Measurements from ENCODE around the gene PLXDC1.
A peak's percentile ranks its signal among the peaks of the same experiment; 100 is the strongest.

Gene PLXDC1

GRCh38 chr17:39098588-39098987 lies 52.8 kb downstream of the PLXDC1 start:
- Histone ChIP-seq H3K36me3 (ENCODE audit: control insufficient read depth, insufficient read depth, low read length) (no peaks in the 10 kb centered on the region), H3K9me3 (ENCODE audit: control insufficient read depth, low read length) (no peaks in the 10 kb centered on the region), H3K4me3 (ENCODE audit: low read length) (no peak overlapping the region), H3K4me1 (ENCODE audit: control insufficient read depth, insufficient read depth, low read length) (peaks cover 24% of the 10 kb centered on the region), H3K27me3 (ENCODE audit: control insufficient read depth, insufficient read depth, low read length) (peaks cover 10% of the 10 kb centered on the region), H3K9ac (ENCODE audit: low read length) (no peak overlapping the region)

GRCh38 chr17:39097537-39097936 lies 53.9 kb downstream of the PLXDC1 start:
- no peaks in the 10 kb centered on the region for H3K36me3 ChIP-seq (ENCODE audit: control insufficient read depth, insufficient read depth, low read length)
- H3K4me3 ChIP-seq (ENCODE audit: low read length) = no peak overlapping the region
- H3K9ac ChIP-seq (ENCODE audit: low read length) = no peak overlapping the region
- no peaks in the 10 kb centered on the region for H3K9me3 ChIP-seq (ENCODE audit: control insufficient read depth, low read length)
- H3K4me1 ChIP-seq (ENCODE audit: control insufficient read depth, insufficient read depth, low read length) = peaks cover 24% of the 10 kb centered on the region
- peaks cover 10% of the 10 kb centered on the region for H3K27me3 ChIP-seq (ENCODE audit: control insufficient read depth, insufficient read depth, low read length)

GRCh38 chr17:39097150-39097519 lies 54.3 kb downstream of the PLXDC1 start:
- H3K36me3 ChIP-seq (ENCODE audit: control insufficient read depth, insufficient read depth, low read length) = no peaks in the 10 kb centered on the region
- H3K9ac ChIP-seq (ENCODE audit: low read length) = no peak overlapping the region
- H3K27me3 ChIP-seq (ENCODE audit: control insufficient read depth, insufficient read depth, low read length) = peaks cover 10% of the 10 kb centered on the region
- peaks cover 22% of the 10 kb centered on the region for H3K4me1 ChIP-seq (ENCODE audit: control insufficient read depth, insufficient read depth, low read length)
- no peaks in the 10 kb centered on the region for H3K9me3 ChIP-seq (ENCODE audit: control insufficient read depth, low read length)
- H3K4me3 ChIP-seq (ENCODE audit: low read length) = no peak overlapping the region

GRCh38 chr17:39096508-39097149 lies 54.8 kb downstream of the PLXDC1 start:
- Histone ChIP-seq H3K36me3 (ENCODE audit: control insufficient read depth, insufficient read depth, low read length) (no peaks in the 10 kb centered on the region), H3K4me1 (ENCODE audit: control insufficient read depth, insufficient read depth, low read length) (peaks cover 17% of the 10 kb centered on the region), H3K9me3 (ENCODE audit: control insufficient read depth, low read length) (no peaks in the 10 kb centered on the region), H3K27me3 (ENCODE audit: control insufficient read depth, insufficient read depth, low read length) (peaks cover 10% of the 10 kb centered on the region), H3K9ac (ENCODE audit: low read length) (peak overlapping the region; percentile 19), H3K4me3 (ENCODE audit: low read length) (no peak overlapping the region)

GRCh38 chr17:39095309-39095686 lies 56.1 kb downstream of the PLXDC1 start:
- Histone ChIP-seq H3K4me1 (ENCODE audit: control insufficient read depth, insufficient read depth, low read length) (peaks cover 16% of the 10 kb centered on the region), H3K27me3 (ENCODE audit: control insufficient read depth, insufficient read depth, low read length) (peaks cover 10% of the 10 kb centered on the region), H3K36me3 (ENCODE audit: control insufficient read depth, insufficient read depth, low read length) (no peaks in the 10 kb centered on the region), H3K9me3 (ENCODE audit: control insufficient read depth, low read length) (no peaks in the 10 kb centered on the region), H3K4me3 (ENCODE audit: low read length) (no peak overlapping the region), H3K9ac (ENCODE audit: low read length) (no peak overlapping the region)

GRCh38 chr17:39094607-39095308 lies 56.7 kb downstream of the PLXDC1 start:
- H3K9ac ChIP-seq (ENCODE audit: low read length) = no peak overlapping the region
- H3K36me3 ChIP-seq (ENCODE audit: control insufficient read depth, insufficient read depth, low read length) = no peaks in the 10 kb centered on the region
- H3K9me3 ChIP-seq (ENCODE audit: control insufficient read depth, low read length) = no peaks in the 10 kb centered on the region
- peaks cover 10% of the 10 kb centered on the region for H3K27me3 ChIP-seq (ENCODE audit: control insufficient read depth, insufficient read depth, low read length)
- H3K4me3 ChIP-seq (ENCODE audit: low read length) = no peak overlapping the region
- peaks cover 11% of the 10 kb centered on the region for H3K4me1 ChIP-seq (ENCODE audit: control insufficient read depth, insufficient read depth, low read length)

- H3K36me3 ChIP-seq (ENCODE audit: control insufficient read depth, insufficient read depth, low read length) = no peaks in the 10 kb centered on the region
- H3K9ac ChIP-seq (ENCODE audit: low read length) = no peak overlapping the region
- H3K9me3 ChIP-seq (ENCODE audit: control insufficient read depth, low read length) = no peaks in the 10 kb centered on the region
- no peaks in the 10 kb centered on the region for H3K4me1 ChIP-seq (ENCODE audit: control insufficient read depth, insufficient read depth, low read length)
- H3K27me3 ChIP-seq (ENCODE audit: control insufficient read depth, insufficient read depth, low read length) = no peaks in the 10 kb centered on the region
- H3K4me3 ChIP-seq (ENCODE audit: low read length) = no peak overlapping the region
Observed at GRCh38 chr17:39092692-39093230, 58.7 kb downstream of the PLXDC1 start.

GRCh38 chr17:39090908-39091665 lies 60.4 kb downstream of the PLXDC1 start:
- Histone ChIP-seq H3K36me3 (ENCODE audit: control insufficient read depth, insufficient read depth, low read length) (no peaks in the 10 kb centered on the region), H3K4me1 (ENCODE audit: control insufficient read depth, insufficient read depth, low read length) (no peaks in the 10 kb centered on the region), H3K9ac (ENCODE audit: low read length) (no peak overlapping the region), H3K27me3 (ENCODE audit: control insufficient read depth, insufficient read depth, low read length) (no peaks in the 10 kb centered on the region), H3K9me3 (ENCODE audit: control insufficient read depth, low read length) (no peaks in the 10 kb centered on the region), H3K4me3 (ENCODE audit: low read length) (no peak overlapping the region)

GRCh38 chr17:39090400-39090799 lies 61.0 kb downstream of the PLXDC1 start:
- Histone ChIP-seq H3K36me3 (ENCODE audit: control insufficient read depth, insufficient read depth, low read length) (no peaks in the 10 kb centered on the region), H3K4me3 (ENCODE audit: low read length) (no peak overlapping the region), H3K27me3 (ENCODE audit: control insufficient read depth, insufficient read depth, low read length) (no peaks in the 10 kb centered on the region), H3K9ac (ENCODE audit: low read length) (no peak overlapping the region), H3K4me1 (ENCODE audit: control insufficient read depth, insufficient read depth, low read length) (no peaks in the 10 kb centered on the region), H3K9me3 (ENCODE audit: control insufficient read depth, low read length) (no peaks in the 10 kb centered on the region)

GRCh38 chr17:39084558-39084957 lies 66.9 kb downstream of the PLXDC1 start:
- no peaks in the 10 kb centered on the region for H3K36me3 ChIP-seq (ENCODE audit: control insufficient read depth, insufficient read depth, low read length)
- no peaks in the 10 kb centered on the region for H3K4me1 ChIP-seq (ENCODE audit: control insufficient read depth, insufficient read depth, low read length)
- no peak overlapping the region for H3K4me3 ChIP-seq (ENCODE audit: low read length)
- no peaks in the 10 kb centered on the region for H3K27me3 ChIP-seq (ENCODE audit: control insufficient read depth, insufficient read depth, low read length)
- no peak overlapping the region for H3K9ac ChIP-seq (ENCODE audit: low read length)
- H3K9me3 ChIP-seq (ENCODE audit: control insufficient read depth, low read length) = no peaks in the 10 kb centered on the region

- H3K27me3 ChIP-seq (ENCODE audit: control insufficient read depth, insufficient read depth, low read length) = no peaks in the 10 kb centered on the region
- H3K36me3 ChIP-seq (ENCODE audit: control insufficient read depth, insufficient read depth, low read length) = no peaks in the 10 kb centered on the region
- no peak overlapping the region for H3K9ac ChIP-seq (ENCODE audit: low read length)
- H3K9me3 ChIP-seq (ENCODE audit: control insufficient read depth, low read length) = no peaks in the 10 kb centered on the region
- no peak overlapping the region for H3K4me3 ChIP-seq (ENCODE audit: low read length)
- H3K4me1 ChIP-seq (ENCODE audit: control insufficient read depth, insufficient read depth, low read length) = no peaks in the 10 kb centered on the region
Observed at GRCh38 chr17:39083270-39083669, 68.2 kb downstream of the PLXDC1 start.

- no peak overlapping the region for H3K4me3 ChIP-seq (ENCODE audit: low read length)
- no peaks in the 10 kb centered on the region for H3K4me1 ChIP-seq (ENCODE audit: control insufficient read depth, insufficient read depth, low read length)
- no peaks in the 10 kb centered on the region for H3K9me3 ChIP-seq (ENCODE audit: control insufficient read depth, low read length)
- H3K9ac ChIP-seq (ENCODE audit: low read length) = no peak overlapping the region
- no peaks in the 10 kb centered on the region for H3K27me3 ChIP-seq (ENCODE audit: control insufficient read depth, insufficient read depth, low read length)
- no peaks in the 10 kb centered on the region for H3K36me3 ChIP-seq (ENCODE audit: control insufficient read depth, insufficient read depth, low read length)
Observed at GRCh38 chr17:39082482-39082881, 69.0 kb downstream of the PLXDC1 start.
